Testis (tissue), 3 donors: ENCODE data around the gene IGSF22. TPM values are rescaled to one million over a fixed set of nuclear protein-coding genes. Genes with fewer than 3 reads are reported as not detected.
"Not testable (repeated sequence)": the region's sequence is repeated elsewhere in the genome, so short reads cannot be mapped to it uniquely, and the experiment has no call there.

Experiments
- DNase-seq: peaks from one replicate; pipeline ENCODE4 v3.0.0-alpha.2; 2019
- H3K27ac ChIP-seq, 2 donors: fragments of 200-600 bp; sonication (generic); one replicate each; pipeline ENCODE4 v1.5.1; 2019
- H3K27me3 ChIP-seq: fragments of 200-600 bp; sonication (generic); one replicate; pipeline ENCODE4 v1.5.1; 2019
- H3K36me3 ChIP-seq: fragments of 200-600 bp; sonication (generic); one replicate; pipeline ENCODE4 v1.5.1; 2017; ENCODE audit warnings: low read depth; ENCODE audit errors: missing control alignments
- H3K4me1 ChIP-seq: fragments of 200-600 bp; sonication (generic); one replicate; pipeline ENCODE4 v1.5.1; 2019
- H3K4me3 ChIP-seq, 2 donors: fragments of 200-600 bp; sonication (generic); one replicate each; pipeline ENCODE4 v1.5.1; 2017 to 2019
- H3K9me3 ChIP-seq: fragments of 200-600 bp; sonication (generic); one replicate; pipeline ENCODE4 v1.5.1; 2017
- CTCF ChIP-seq, 3 experiments: fragments of 450-650 bp in 2 of 3; fragments of 200-600 bp in 1 of 3; sonication (generic) in 1 of 3; IDR thresholded peaks; one replicate each; pipeline ENCODE4 v1.5.1; 2016 to 2019; ENCODE audit warnings: antibody characterized with exemption in 3 of 3, mild to moderate bottlenecking in 2 of 3, moderate library complexity in 1 of 3
- POLR2A ChIP-seq: fragments of 450-650 bp; IDR thresholded peaks from one replicate; pipeline ENCODE4 v1.6.1; 2017; ENCODE audit warnings: antibody characterized with exemption, mild to moderate bottlenecking, moderate library complexity
- WGBS, 2 donors: methylation state at CpG; one replicate each; pipeline ENCODE4 v1.1.5; 2018; 5-methylcytosine and 5-hydroxymethylcytosine counted together
- intact Hi-C: fragments of 100-400 bp; cut with DNase I; formaldehyde crosslinking; loops from one replicate; pipeline ENCODE4 v1.15.1; 2023; ENCODE audit warnings: low total_unique reads
- polyA plus RNA-seq: library from polyadenylated mRNA; stranded (reverse); fragments of 350-450 nt; fragmentation: Illumina TruSeq; extraction: RNeasy Lipid Tissue Mini Kit (QIAGEN cat#74804); gene quantifications from one replicate; pipeline ENCODE4 v1.2.3, GENCODE V29; 2014; ENCODE audit warnings: low read depth, low replicate concordance; ENCODE audit not compliant: insufficient read depth
- total RNA-seq, 2 donors: library from RNA; depleted of rRNA; stranded (reverse); fragments of >200 nt; gene quantifications; one replicate each; pipeline ENCODE4 v1.2.3, GENCODE V29; 2016

The IGSF22 gene
- total and polyA plus RNA-seq, 3 donors from 2014 or later: 0.94 to 1.7 (median 1.1) TPM

- Histone ChIP-seq H3K4me1 (no peaks in the 10 kb centered on the region), H3K27ac (no peak overlapping the region), H3K27me3 (no peaks in the 10 kb centered on the region), H3K36me3 (no peaks in the 10 kb centered on the region), H3K4me3 (no peak overlapping the region), H3K9me3 (no peaks in the 10 kb centered on the region)
- TF ChIP-seq POLR2A (no peak), CTCF (IDR thresholded peaks at IDR 0.05) (no peak)
- no peak for DNase-seq
- intact Hi-C loops: no loop called here
- WGBS, 2 donors: 88 to 89% methylated on average over 4 of the region's 4 CpGs
Measured at GRCh38 chr11:18668131-18668530, 57.9 kb downstream of the IGSF22 start.

DNA sequence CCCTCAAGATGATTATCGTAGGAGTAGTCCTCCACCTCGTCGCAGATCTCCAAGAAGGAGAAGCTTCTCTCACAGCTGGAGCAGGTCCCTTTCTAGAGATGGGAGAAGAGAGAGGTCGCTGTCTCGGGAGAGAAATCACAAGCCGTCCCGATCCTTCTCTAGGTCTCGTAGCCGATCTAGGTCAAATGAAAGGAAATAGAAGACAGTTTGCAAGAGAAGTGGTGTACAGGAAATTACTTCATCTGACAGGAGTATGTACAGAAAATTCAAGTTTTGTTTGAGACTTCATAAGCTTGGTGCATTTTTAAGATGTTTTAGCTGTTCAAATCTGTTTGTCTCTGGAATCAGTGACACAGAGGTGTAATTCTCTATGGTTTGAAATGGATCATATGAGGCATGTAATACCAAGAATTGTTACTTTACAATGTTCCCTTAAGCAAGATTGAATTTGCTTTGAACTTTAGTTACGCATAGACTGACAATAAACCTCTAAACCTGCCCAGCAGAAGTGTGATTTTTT lies 60.6 kb downstream of the IGSF22 start:
- H3K9me3 ChIP-seq, DNase-seq, H3K27ac ChIP-seq, intact Hi-C loops, H3K4me3 ChIP-seq, H3K4me1 ChIP-seq, H3K27me3 ChIP-seq, H3K36me3 ChIP-seq: not testable (repeated sequence)
- WGBS, 2 donors: 58 to 84% methylated on average over 10 of the region's 10 CpGs

DNA sequence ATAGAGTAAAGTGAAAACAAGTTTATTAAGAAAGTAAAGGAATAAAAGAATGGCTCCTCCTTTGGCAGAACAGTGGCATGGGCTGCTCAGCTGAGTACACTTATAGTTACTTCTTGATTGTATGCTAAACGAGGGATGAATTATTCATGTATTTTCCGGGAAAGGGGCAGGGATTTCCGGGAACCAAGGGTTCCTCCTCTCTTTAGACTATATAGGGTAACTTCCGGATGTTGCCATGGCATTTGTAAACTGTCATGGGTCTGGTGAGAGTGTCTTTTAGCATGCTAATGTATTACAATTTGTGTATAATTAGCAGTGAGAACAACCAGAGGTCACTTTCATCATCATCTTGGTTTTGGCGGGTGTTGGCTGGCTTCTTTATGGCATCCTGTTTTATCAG lies 68.3 kb downstream of the IGSF22 start:
- no peaks in the 10 kb centered on the region for H3K4me1 ChIP-seq
- H3K36me3 ChIP-seq: no peaks in the 10 kb centered on the region
- intact Hi-C loops: no loop called here
- WGBS, 2 donors: 89 to 98% methylated on average over 5 of the region's 5 CpGs
- no peak overlapping the region for H3K4me3 ChIP-seq
- H3K27ac ChIP-seq: no peak overlapping the region
- TF ChIP-seq POLR2A (no peak), CTCF (IDR thresholded peaks at IDR 0.05) (no peak)
- H3K9me3 ChIP-seq: no peaks in the 10 kb centered on the region
- H3K27me3 ChIP-seq: no peaks in the 10 kb centered on the region
- DNase-seq: no peak

Other genes with a start within 250 kb of the IGSF22 start
- 10 to 100 TPM; 92.6 to 95.1 TPM for gene TSG101, start 199.2 kb downstream of the IGSF22 start, total RNA-seq
- gene TSG101, start 199.2 kb downstream of the IGSF22 start, polyA plus RNA-seq: 161 TPM
- 10 to 100 TPM; 21.9 to 25.7 TPM for gene UEVLD, start 137.5 kb downstream of the IGSF22 start, total RNA-seq
- gene UEVLD, start 137.5 kb downstream of the IGSF22 start, polyA plus RNA-seq: 15.1 TPM
- gene MISFA, start 126.4 kb downstream of the IGSF22 start, total RNA-seq: 100 to 1,000 TPM in 1 of 2 donors, 10 to 100 TPM in 1; 72.3 to 202 TPM
- 483 TPM for gene MISFA, start 126.4 kb downstream of the IGSF22 start, polyA plus RNA-seq
- gene SPTY2D1, start 91.8 kb downstream of the IGSF22 start, total RNA-seq: 10 to 100 TPM; 23.9 to 28.2 TPM
- 11.5 TPM for gene SPTY2D1, start 91.8 kb downstream of the IGSF22 start, polyA plus RNA-seq
- 1 to 10 TPM; 6.1 to 8.3 TPM for gene TMEM86A, start 27.4 kb downstream of the IGSF22 start, total RNA-seq
- 5.8 TPM for gene TMEM86A, start 27.4 kb downstream of the IGSF22 start, polyA plus RNA-seq
- 10 to 100 TPM in 1 of 2 donors, 1 to 10 TPM in 1; 7.8 to 10.2 TPM for gene PTPN5, start 65.6 kb upstream of the IGSF22 start, total RNA-seq
- gene PTPN5, start 65.6 kb upstream of the IGSF22 start, polyA plus RNA-seq: 4.4 TPM
- not detected for gene MRGPRX1, start 213.2 kb upstream of the IGSF22 start, total RNA-seq
- not detected for gene MRGPRX1, start 213.2 kb upstream of the IGSF22 start, polyA plus RNA-seq